NT2/D1 (cell line): ENCODE data around the gene IL20RA.

Source experiments
- DNase-seq: peaks from one replicate; pipeline ENCODE4 v3.0.0-alpha.2; 2011; ENCODE audit warnings: low read depth, low spot score
- H3K27me3 ChIP-seq: 2 replicates; pipeline ENCODE4 v1.6.0; 2011; ENCODE audit warnings: mild to moderate bottlenecking; ENCODE audit not compliant: insufficient read length, insufficient read depth
- H3K36me3 ChIP-seq: 2 replicates; pipeline ENCODE4 v1.6.1; 2011; ENCODE audit warnings: mild to moderate bottlenecking, low read length, mixed read lengths; ENCODE audit not compliant: insufficient read depth, insufficient read length
- H3K4me1 ChIP-seq: 2 replicates; pipeline ENCODE4 v1.5.1; 2011; ENCODE audit not compliant: insufficient read depth, insufficient read length
- H3K4me3 ChIP-seq: 2 replicates; pipeline ENCODE4 v1.5.1; 2011; ENCODE audit warnings: low read depth; ENCODE audit not compliant: insufficient read length
- H3K9ac ChIP-seq: 2 replicates; pipeline ENCODE4 v1.6.0; 2011; ENCODE audit warnings: low read depth; ENCODE audit not compliant: insufficient read length
- H3K9me3 ChIP-seq: 2 replicates; pipeline ENCODE4 v1.5.1; 2011; ENCODE audit warnings: mild to moderate bottlenecking, low read length; ENCODE audit not compliant: insufficient read depth
- SUZ12 ChIP-seq: IDR thresholded peaks from 2 replicates; pipeline ENCODE4 v1.6.1; 2011; ENCODE audit not compliant: insufficient read length, insufficient read depth; ENCODE audit errors: extremely low read depth
- YY1 ChIP-seq: IDR thresholded peaks from 2 replicates; pipeline ENCODE4 v1.6.1; 2011; ENCODE audit not compliant: insufficient read length, insufficient read depth
- ZNF274 ChIP-seq: IDR thresholded peaks from 2 replicates; pipeline ENCODE4 v1.6.1; 2011; ENCODE audit warnings: mild to moderate bottlenecking, low read depth, low read length

Gene IL20RA

GRCh38 chr6:137002505-137002904 is 42.3 kb downstream of the IL20RA start:
- no peaks in the 10 kb centered on the region for H3K27me3 ChIP-seq
- H3K9ac ChIP-seq, result no peak overlapping the region
- no peaks in the 10 kb centered on the region for H3K9me3 ChIP-seq
- no peaks in the 10 kb centered on the region for H3K36me3 ChIP-seq
- no peaks in the 10 kb centered on the region for H3K4me1 ChIP-seq
- no peak for TF ChIP-seq YY1
- TF ChIP-seq ZNF274, result no peak
- TF ChIP-seq SUZ12, result no peak
- DNase-seq, result no peak
- no peak overlapping the region for H3K4me3 ChIP-seq

GRCh38 chr6:137001977-137002302 is 42.8 kb downstream of the IL20RA start:
- DNase-seq, result no peak
- no peaks in the 10 kb centered on the region for H3K36me3 ChIP-seq
- no peaks in the 10 kb centered on the region for H3K9me3 ChIP-seq
- no peak overlapping the region for H3K4me3 ChIP-seq
- H3K9ac ChIP-seq, result no peak overlapping the region
- no peaks in the 10 kb centered on the region for H3K27me3 ChIP-seq
- no peak for TF ChIP-seq ZNF274
- TF ChIP-seq YY1, result no peak
- no peak for TF ChIP-seq SUZ12
- H3K4me1 ChIP-seq, result no peaks in the 10 kb centered on the region

GRCh38 chr6:137001299-137001976 is 43.3 kb downstream of the IL20RA start:
- no peak for TF ChIP-seq ZNF274
- no peak for TF ChIP-seq YY1
- TF ChIP-seq SUZ12, result no peak
- no peaks in the 10 kb centered on the region for H3K4me1 ChIP-seq
- no peak for DNase-seq
- H3K36me3 ChIP-seq, result no peaks in the 10 kb centered on the region
- H3K4me3 ChIP-seq, result no peak overlapping the region
- H3K27me3 ChIP-seq, result no peaks in the 10 kb centered on the region
- H3K9ac ChIP-seq, result no peak overlapping the region
- no peaks in the 10 kb centered on the region for H3K9me3 ChIP-seq

GRCh38 chr6:137000825-137001224 is 43.9 kb downstream of the IL20RA start:
- TF ChIP-seq YY1, result no peak
- TF ChIP-seq ZNF274, result no peak
- TF ChIP-seq SUZ12, result no peak

GRCh38 chr6:136995521-136995920 is 49.2 kb downstream of the IL20RA start:
- TF ChIP-seq ZNF274, result no peak
- Histone ChIP-seq H3K4me1 (no peaks in the 10 kb centered on the region), H3K4me3 (no peak overlapping the region), H3K9me3 (no peaks in the 10 kb centered on the region), H3K9ac (no peak overlapping the region), H3K36me3 (no peaks in the 10 kb centered on the region), H3K27me3 (no peaks in the 10 kb centered on the region)
- DNase-seq, result no peak

More at GRCh38 chr6:137000825-137001224, 43.9 kb downstream of the IL20RA start:
- H3K9me3 ChIP-seq, result no peaks in the 10 kb centered on the region
- H3K4me1 ChIP-seq, result no peaks in the 10 kb centered on the region
- no peak for DNase-seq
- H3K27me3 ChIP-seq, result no peaks in the 10 kb centered on the region
- H3K9ac ChIP-seq, result no peak overlapping the region
- no peaks in the 10 kb centered on the region for H3K36me3 ChIP-seq
- no peak overlapping the region for H3K4me3 ChIP-seq

GRCh38 chr6:136994782-136995181 is 50.0 kb downstream of the IL20RA start:
- Histone ChIP-seq H3K9me3 (no peaks in the 10 kb centered on the region), H3K9ac (no peak overlapping the region), H3K27me3 (no peaks in the 10 kb centered on the region), H3K36me3 (no peaks in the 10 kb centered on the region), H3K4me3 (no peak overlapping the region), H3K4me1 (no peaks in the 10 kb centered on the region)
- TF ChIP-seq ZNF274, result no peak
- no peak for TF ChIP-seq SUZ12
- no peak for TF ChIP-seq YY1
- DNase-seq, result no peak

GRCh38 chr6:136992113-136992512 is 52.7 kb downstream of the IL20RA start:
- H3K9me3 ChIP-seq, result no peaks in the 10 kb centered on the region
- H3K36me3 ChIP-seq, result no peaks in the 10 kb centered on the region
- no peak for DNase-seq
- no peaks in the 10 kb centered on the region for H3K27me3 ChIP-seq
- no peak overlapping the region for H3K4me3 ChIP-seq
- no peak overlapping the region for H3K9ac ChIP-seq
- TF ChIP-seq YY1 (no peak), SUZ12 (no peak), ZNF274 (no peak)
- H3K4me1 ChIP-seq, result no peaks in the 10 kb centered on the region

- DNase-seq, result no peak
- no peaks in the 10 kb centered on the region for H3K9me3 ChIP-seq
- H3K9ac ChIP-seq, result no peak overlapping the region
- H3K27me3 ChIP-seq, result no peaks in the 10 kb centered on the region
- no peak overlapping the region for H3K4me3 ChIP-seq
- H3K36me3 ChIP-seq, result no peaks in the 10 kb centered on the region
- H3K4me1 ChIP-seq, result no peaks in the 10 kb centered on the region
- no peak for TF ChIP-seq SUZ12
- no peak for TF ChIP-seq YY1
- no peak for TF ChIP-seq ZNF274
Observed at GRCh38 chr6:136991646-136992045, 53.1 kb downstream of the IL20RA start.
